HEK293 (cell line): ENCODE data around the gene SNORC.

ENCODE experiments used
- CTCF ChIA-PET: fragments of 350-600 bp; formaldehyde crosslinking; extraction: SDS; loops from one replicate; lab custom pipeline; 2021; ENCODE audit warnings: antibody characterized with exemption; lab: Yijun Ruan, JAX
- POLR2A ChIA-PET: fragments of 300-600 bp; formaldehyde crosslinking; extraction: SDS; loops from one replicate; lab custom pipeline; 2020; ENCODE audit warnings: antibody characterized with exemption, inconsistent platforms; lab: Yijun Ruan, JAX
- H3K27ac ChIP-seq: fragments of 200-500 bp; sonication (Bioruptor generic); 2 replicates; pipeline ENCODE4 v1.5.1; 2014; ENCODE audit warnings: low read depth, low read length, control low read depth, inconsistent platforms; ENCODE audit errors: extremely low read depth
- H3K36me3 ChIP-seq, 2 experiments: fragments of 200-500 bp in 1 of 2; sonication (Bioruptor generic) in 1 of 2; 1 replicate in 1 of 2; 2 replicates in 1 of 2; pipeline ENCODE4 v1.5.1; 2014 to 2017; ENCODE audit warnings: inconsistent platforms in 2 of 2, low read length in 2 of 2; ENCODE audit not compliant: control insufficient read depth in 2 of 2, insufficient read depth in 1 of 2
- H3K4me1 ChIP-seq: fragments of 200-500 bp; sonication (Bioruptor generic); 2 replicates; pipeline ENCODE4 v1.5.1; 2014; ENCODE audit warnings: mild to moderate bottlenecking, low read length, inconsistent platforms; ENCODE audit not compliant: control insufficient read depth, insufficient read depth
- H3K4me3 ChIP-seq: 2 replicates; pipeline ENCODE4 v1.5.1; 2011; ENCODE audit warnings: low read depth, mild to moderate bottlenecking, control low read depth, low read length, moderate library complexity
- H3K9me3 ChIP-seq: fragments of 200-500 bp; sonication (Bioruptor generic); 2 replicates; pipeline ENCODE4 v1.5.1; 2014; ENCODE audit warnings: low read depth, low read length, inconsistent platforms; ENCODE audit not compliant: control insufficient read depth, insufficient read depth
- EGR2 ChIP-seq: fragments of 450-650 bp; formaldehyde crosslinking; IDR thresholded peaks from 2 replicates; pipeline ENCODE4 v1.5.1; 2016; ENCODE audit warnings: low read depth, missing biosample characterization, missing genetic modification characterization
- GLI4 ChIP-seq: fragments of 450-650 bp; formaldehyde crosslinking; IDR thresholded peaks from 2 replicates; pipeline ENCODE4 v1.5.1; 2016; ENCODE audit warnings: missing biosample characterization, missing genetic modification characterization
- HOXD13 ChIP-seq: sonication (generic); formaldehyde crosslinking; IDR thresholded peaks from 2 replicates; pipeline ENCODE4 v1.8.0; 2022; ENCODE audit warnings: missing genetic modification reagents, borderline replicate concordance
- PATZ1 ChIP-seq: fragments of 450-650 bp; formaldehyde crosslinking; IDR thresholded peaks from 2 replicates; pipeline ENCODE4 v1.5.1; 2016; ENCODE audit warnings: missing biosample characterization, missing genetic modification characterization
- RBAK ChIP-seq: fragments of 450-650 bp; formaldehyde crosslinking; IDR thresholded peaks from 2 replicates; pipeline ENCODE4 v1.5.1; 2016; ENCODE audit warnings: missing biosample characterization, missing genetic modification characterization
- ZIC2 ChIP-seq: fragments of 450-650 bp; formaldehyde crosslinking; IDR thresholded peaks from 2 replicates; pipeline ENCODE4 v1.5.1; 2016; ENCODE audit warnings: missing biosample characterization, missing genetic modification characterization
- ZNF132 ChIP-seq: fragments of 450-650 bp; formaldehyde crosslinking; IDR thresholded peaks from 2 replicates; pipeline ENCODE4 v1.5.1; 2017; ENCODE audit warnings: missing biosample characterization, missing genetic modification characterization, borderline replicate concordance
- ZNF16 ChIP-seq: fragments of 450-650 bp; formaldehyde crosslinking; IDR thresholded peaks from 2 replicates; pipeline ENCODE4 v1.5.1; 2016; ENCODE audit warnings: low read depth, missing biosample characterization, missing genetic modification characterization
- ZNF223 ChIP-seq: fragments of 450-650 bp; formaldehyde crosslinking; IDR thresholded peaks from 2 replicates; pipeline ENCODE4 v1.5.1; 2016; ENCODE audit warnings: missing biosample characterization, missing genetic modification characterization
- ZNF24 ChIP-seq: fragments of 450-650 bp; formaldehyde crosslinking; IDR thresholded peaks from 2 replicates; pipeline ENCODE4 v1.5.1; 2016; ENCODE audit warnings: missing biosample characterization, missing genetic modification characterization
- ZNF248 ChIP-seq: fragments of 450-650 bp; formaldehyde crosslinking; IDR thresholded peaks from 2 replicates; pipeline ENCODE4 v1.5.1; 2017; ENCODE audit warnings: missing biosample characterization, missing genetic modification characterization
- ZNF366 ChIP-seq: fragments of 450-650 bp; formaldehyde crosslinking; conservative IDR thresholded peaks from 2 replicates; pipeline ENCODE4 v1.5.1; 2016; ENCODE audit warnings: missing biosample characterization, missing genetic modification characterization
- ZNF404 ChIP-seq: fragments of 450-650 bp; formaldehyde crosslinking; IDR thresholded peaks from 2 replicates; pipeline ENCODE4 v1.5.1; 2017; ENCODE audit warnings: missing biosample characterization, missing genetic modification characterization
- ZNF433 ChIP-seq: fragments of 450-650 bp; formaldehyde crosslinking; IDR thresholded peaks from 2 replicates; pipeline ENCODE4 v1.5.1; 2016; ENCODE audit warnings: missing biosample characterization, missing genetic modification characterization, low read depth
- ZNF518A ChIP-seq: fragments of 450-650 bp; formaldehyde crosslinking; conservative IDR thresholded peaks from 2 replicates; pipeline ENCODE4 v1.5.1; 2016; ENCODE audit warnings: low read depth, missing biosample characterization, missing genetic modification characterization
- ZNF549 ChIP-seq: fragments of 450-650 bp; IDR thresholded peaks from 2 replicates; pipeline ENCODE4 v1.5.1; 2018; ENCODE audit warnings: missing biosample characterization, missing genetic modification characterization, mild to moderate bottlenecking, inconsistent platforms, moderate library complexity
- ZNF621 ChIP-seq: fragments of 450-650 bp; formaldehyde crosslinking; IDR thresholded peaks from 2 replicates; pipeline ENCODE4 v1.5.1; 2017; ENCODE audit warnings: missing biosample characterization, missing genetic modification characterization
- TF ChIP-seq, protein P1 (sequence below): fragments of 450-650 bp; formaldehyde crosslinking; IDR thresholded peaks from 2 replicates; pipeline ENCODE4 v1.5.1; 2016; ENCODE audit warnings: missing biosample characterization, missing genetic modification characterization, low read depth
- TF ChIP-seq, protein P2 (sequence below): fragments of 450-650 bp; formaldehyde crosslinking; IDR thresholded peaks from 2 replicates; pipeline ENCODE4 v1.5.1; 2016; ENCODE audit warnings: missing biosample characterization, missing genetic modification characterization

The SNORC gene

DNA sequence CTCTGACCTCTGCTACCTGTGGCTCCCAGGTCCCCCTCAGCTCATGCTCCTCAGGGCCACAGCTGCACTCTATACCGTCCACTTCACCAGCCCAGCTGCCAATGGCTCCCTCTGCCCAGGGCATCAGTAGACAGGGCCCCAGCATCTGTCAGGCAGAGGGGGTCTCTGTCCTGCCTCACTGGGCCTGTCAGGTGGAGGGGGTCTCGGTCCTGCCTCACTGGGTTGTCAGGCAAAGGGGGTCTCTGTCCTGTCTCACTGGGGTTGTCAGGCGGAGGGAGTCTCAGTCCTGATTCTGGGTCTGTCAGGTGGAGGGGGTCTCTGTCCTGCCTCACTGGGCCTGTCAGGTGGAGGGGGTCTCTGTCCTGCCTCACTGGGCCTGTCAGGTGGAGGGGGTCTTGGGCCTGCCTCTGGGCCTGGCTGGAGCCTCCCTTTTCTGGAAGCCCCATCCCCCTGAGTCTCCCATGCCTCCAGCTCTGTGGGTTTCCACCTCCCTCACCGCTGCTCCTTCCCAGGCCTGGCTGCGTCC is 19.9 kb downstream of the SNORC start:
- CTCF ChIA-PET: interaction anchor here (0.6 kb wide), 1 partner anchor 475 kb away, joined by 4 read pairs; no protein-coding TSS in a partner anchor
- Histone ChIP-seq H3K4me1 (no peaks in the 10 kb centered on the region), H3K27ac (no peak overlapping the region), H3K36me3 (peaks cover 0 to 17% of the 10 kb centered on the region in 2 experiments; a peak in 2 of 3 replicates), H3K9me3 (no peaks in the 10 kb centered on the region), H3K4me3 (no peak overlapping the region)
- TF ChIP-seq ZNF366 (tag by site-specific recombination) (no peak), ZNF223 (tag by site-specific recombination) (no peak), RBAK (tag by site-specific recombination) (no peak), PATZ1 (no peak), EGR2 (tag by site-specific recombination) (no peak), ZNF24 (no peak), ZNF248 (tag by site-specific recombination) (no peak)
- TF ChIP-seq, protein P1, sequence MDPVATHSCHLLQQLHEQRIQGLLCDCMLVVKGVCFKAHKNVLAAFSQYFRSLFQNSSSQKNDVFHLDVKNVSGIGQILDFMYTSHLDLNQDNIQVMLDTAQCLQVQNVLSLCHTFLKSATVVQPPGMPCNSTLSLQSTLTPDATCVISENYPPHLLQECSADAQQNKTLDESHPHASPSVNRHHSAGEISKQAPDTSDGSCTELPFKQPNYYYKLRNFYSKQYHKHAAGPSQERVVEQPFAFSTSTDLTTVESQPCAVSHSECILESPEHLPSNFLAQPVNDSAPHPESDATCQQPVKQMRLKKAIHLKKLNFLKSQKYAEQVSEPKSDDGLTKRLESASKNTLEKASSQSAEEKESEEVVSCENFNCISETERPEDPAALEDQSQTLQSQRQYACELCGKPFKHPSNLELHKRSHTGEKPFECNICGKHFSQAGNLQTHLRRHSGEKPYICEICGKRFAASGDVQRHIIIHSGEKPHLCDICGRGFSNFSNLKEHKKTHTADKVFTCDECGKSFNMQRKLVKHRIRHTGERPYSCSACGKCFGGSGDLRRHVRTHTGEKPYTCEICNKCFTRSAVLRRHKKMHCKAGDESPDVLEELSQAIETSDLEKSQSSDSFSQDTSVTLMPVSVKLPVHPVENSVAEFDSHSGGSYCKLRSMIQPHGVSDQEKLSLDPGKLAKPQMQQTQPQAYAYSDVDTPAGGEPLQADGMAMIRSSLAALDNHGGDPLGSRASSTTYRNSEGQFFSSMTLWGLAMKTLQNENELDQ (tag by site-specific recombination): no peak
- POLR2A ChIA-PET: no interaction called here

DNA sequence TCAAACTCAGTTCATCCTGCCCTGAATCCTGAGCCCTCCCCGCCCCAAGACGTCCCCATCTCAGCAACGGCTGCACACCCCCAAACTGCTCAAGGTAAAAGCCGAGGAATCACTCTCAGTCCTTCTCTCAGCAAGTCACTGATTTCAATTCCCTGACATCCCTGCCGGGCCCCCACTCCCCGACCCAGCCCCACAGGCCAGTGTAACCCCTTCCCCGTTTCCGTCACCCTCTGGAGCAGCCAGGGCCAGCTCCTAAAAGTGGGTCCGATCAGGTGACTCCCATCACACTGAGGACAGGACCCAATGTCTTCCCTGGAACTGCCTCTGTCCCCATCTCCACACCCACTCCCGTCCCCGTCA is 20.5 kb downstream of the SNORC start:
- POLR2A ChIA-PET: no interaction called here

More for the DNA sequence above, 20.5 kb downstream of the SNORC start:
- Histone ChIP-seq H3K9me3 (no peaks in the 10 kb centered on the region), H3K4me1 (no peaks in the 10 kb centered on the region)
- CTCF ChIA-PET: no interaction called here
- TF ChIP-seq HOXD13 (CRISPR knock-in tag) (no peak), ZNF549 (no peak), ZIC2 (tag by site-specific recombination) (no peak), ZNF518A (no peak), ZNF433 (no peak), ZNF132 (tag by site-specific recombination) (no peak), ZNF621 (tag by site-specific recombination) (no peak), GLI4 (tag by site-specific recombination) (no peak), ZNF404 (no peak), ZNF16 (tag by site-specific recombination) (no peak)
- TF ChIP-seq, protein P2, sequence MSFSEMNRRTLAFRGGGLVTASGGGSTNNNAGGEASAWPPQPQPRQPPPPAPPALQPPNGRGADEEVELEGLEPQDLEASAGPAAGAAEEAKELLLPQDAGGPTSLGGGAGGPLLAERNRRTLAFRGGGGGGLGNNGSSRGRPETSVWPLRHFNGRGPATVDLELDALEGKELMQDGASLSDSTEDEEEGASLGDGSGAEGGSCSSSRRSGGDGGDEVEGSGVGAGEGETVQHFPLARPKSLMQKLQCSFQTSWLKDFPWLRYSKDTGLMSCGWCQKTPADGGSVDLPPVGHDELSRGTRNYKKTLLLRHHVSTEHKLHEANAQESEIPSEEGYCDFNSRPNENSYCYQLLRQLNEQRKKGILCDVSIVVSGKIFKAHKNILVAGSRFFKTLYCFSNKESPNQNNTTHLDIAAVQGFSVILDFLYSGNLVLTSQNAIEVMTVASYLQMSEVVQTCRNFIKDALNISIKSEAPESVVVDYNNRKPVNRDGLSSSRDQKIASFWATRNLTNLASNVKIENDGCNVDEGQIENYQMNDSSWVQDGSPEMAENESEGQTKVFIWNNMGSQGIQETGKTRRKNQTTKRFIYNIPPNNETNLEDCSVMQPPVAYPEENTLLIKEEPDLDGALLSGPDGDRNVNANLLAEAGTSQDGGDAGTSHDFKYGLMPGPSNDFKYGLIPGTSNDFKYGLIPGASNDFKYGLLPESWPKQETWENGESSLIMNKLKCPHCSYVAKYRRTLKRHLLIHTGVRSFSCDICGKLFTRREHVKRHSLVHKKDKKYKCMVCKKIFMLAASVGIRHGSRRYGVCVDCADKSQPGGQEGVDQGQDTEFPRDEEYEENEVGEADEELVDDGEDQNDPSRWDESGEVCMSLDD (tag by site-specific recombination): no peak
- TF ChIP-seq, all 188 proteins: peak for 0
- H3K27ac ChIP-seq: no peak overlapping the region
- H3K4me3 ChIP-seq: no peak overlapping the region
- peaks cover 0 to 11% of the 10 kb centered on the region in 2 experiments; a peak in 2 of 3 replicates for H3K36me3 ChIP-seq
